ENCODE data around the gene RPL41.
A peak's percentile ranks its signal among the peaks of the same experiment; 100 is the strongest.
"Not testable (repeated sequence)": the region's sequence is repeated elsewhere in the genome, so short reads cannot be mapped to it uniquely, and the experiment has no call there.

Gene RPL41

DNA sequence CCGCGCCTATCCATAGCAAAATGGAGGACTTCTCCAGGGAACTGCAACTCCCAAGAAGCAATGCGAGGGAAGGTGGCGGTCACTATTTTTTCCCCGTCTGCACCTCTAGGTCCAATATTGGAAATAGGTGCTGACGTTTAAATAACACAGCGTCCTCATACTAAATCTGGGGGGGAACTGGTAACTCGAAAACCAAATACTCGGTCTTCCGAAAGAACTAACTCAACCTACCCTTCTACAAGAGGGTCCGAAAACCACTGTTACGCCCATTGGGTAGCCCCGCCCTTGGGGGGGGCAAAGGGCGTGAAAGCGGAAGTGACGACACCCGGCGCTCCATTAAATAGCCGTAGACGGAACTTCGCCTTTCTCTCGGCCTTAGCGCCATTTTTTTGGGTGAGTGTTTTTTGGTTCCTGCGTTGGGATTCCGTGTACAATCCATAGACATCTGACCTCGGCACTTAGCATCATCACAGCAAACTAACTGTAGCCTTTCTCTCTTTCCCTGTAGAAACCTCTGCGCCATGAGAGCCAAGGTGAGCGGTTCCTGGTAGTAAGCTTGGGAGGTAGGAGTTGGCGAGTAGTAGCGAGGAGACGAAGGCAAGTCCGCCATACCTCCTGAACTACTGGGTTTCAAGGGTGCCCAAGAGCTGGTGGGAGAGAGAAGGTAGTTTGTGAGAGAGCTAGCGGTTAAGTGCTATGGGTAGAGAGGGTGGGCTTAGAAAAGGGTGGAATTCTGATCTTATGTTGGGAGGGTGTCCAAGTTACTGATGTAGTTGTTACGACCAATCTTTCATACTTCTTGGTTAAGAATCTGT is at the start of gene RPL41:
TSS of gene RPL41 (plus strand) at position 367 of the 815 bp plus-strand sequence.
- DNase-seq: peak; percentile 92

DNA sequence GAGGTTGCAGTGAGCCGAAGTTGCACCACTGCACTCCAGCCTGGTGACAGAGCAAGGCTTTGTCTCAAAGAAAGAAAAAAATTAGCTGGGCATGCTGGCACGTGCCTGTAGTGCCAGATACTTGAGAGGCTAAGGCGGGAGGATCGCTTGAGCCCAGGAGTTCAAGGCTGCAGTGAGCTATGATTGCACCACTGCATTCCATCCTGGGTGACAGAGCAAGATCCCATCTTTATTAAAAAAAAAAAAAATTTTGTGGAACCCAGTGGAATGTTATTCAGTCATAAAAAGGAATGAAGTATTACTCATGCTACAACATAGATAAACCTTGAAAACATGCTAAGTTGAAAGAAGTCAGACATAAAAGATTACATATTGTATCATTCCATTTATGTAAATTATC is 44.8 kb upstream of the RPL41 start:
- no peak for DNase-seq

DNA sequence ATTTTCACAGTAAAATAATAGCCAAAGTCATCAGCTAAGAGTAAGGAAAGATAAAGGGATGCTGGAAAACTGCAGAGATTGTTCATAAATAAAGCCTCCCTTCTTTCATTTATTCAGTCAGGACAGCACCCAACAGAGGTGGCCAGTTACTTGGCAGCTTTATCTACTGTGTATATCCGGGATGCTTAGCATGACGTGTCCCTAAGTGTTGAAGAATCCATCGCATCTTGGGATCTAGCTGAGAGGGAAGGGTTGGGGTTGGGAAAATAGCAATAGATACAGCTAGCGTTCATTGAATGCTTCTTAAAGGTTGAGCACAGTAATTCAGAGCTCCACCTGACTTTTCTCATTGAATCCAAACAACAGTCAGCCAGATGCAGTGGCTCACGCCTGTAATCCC is 42.0 kb upstream of the RPL41 start:
- no peak for DNase-seq

DNA sequence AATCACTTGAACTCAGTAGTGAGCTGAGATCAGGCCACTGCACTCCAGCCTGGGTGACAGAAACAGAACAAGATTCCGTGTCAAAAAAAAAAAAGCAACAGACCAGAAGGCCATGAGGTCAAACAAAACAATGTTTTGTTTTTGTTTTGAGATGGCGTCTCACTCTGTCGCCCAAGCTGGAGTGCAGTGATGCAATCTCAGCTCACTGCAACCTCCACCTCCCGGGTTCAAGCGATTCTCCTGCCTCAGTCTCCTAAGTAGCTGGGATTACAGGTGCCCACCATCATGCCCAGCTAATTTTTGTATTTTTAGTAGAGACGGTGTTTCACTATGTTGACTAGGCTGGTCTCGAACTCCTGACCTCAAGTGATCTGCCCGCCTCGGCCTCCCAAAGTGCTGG is 38.5 kb upstream of the RPL41 start:
- not testable (repeated sequence) for DNase-seq

DNA sequence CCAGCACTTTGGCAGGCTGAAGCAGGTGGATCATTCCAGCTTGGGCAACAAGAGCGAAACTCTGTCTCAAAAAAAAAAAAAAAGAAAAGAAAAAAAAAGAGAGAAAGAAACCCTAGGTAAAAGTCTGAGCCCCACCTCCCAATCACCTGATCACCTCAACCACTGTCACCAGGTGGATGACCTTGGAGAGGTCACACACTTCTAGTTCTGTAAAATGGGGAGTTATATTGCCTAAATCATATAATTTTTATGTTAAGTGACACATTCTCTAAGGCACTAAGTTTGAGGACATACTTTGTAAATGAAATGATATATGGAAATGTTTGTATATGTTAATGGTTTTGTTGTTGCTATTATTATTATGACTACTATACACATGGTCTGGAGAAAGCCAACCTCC is 38.0 kb upstream of the RPL41 start:
- no peak for DNase-seq

DNA sequence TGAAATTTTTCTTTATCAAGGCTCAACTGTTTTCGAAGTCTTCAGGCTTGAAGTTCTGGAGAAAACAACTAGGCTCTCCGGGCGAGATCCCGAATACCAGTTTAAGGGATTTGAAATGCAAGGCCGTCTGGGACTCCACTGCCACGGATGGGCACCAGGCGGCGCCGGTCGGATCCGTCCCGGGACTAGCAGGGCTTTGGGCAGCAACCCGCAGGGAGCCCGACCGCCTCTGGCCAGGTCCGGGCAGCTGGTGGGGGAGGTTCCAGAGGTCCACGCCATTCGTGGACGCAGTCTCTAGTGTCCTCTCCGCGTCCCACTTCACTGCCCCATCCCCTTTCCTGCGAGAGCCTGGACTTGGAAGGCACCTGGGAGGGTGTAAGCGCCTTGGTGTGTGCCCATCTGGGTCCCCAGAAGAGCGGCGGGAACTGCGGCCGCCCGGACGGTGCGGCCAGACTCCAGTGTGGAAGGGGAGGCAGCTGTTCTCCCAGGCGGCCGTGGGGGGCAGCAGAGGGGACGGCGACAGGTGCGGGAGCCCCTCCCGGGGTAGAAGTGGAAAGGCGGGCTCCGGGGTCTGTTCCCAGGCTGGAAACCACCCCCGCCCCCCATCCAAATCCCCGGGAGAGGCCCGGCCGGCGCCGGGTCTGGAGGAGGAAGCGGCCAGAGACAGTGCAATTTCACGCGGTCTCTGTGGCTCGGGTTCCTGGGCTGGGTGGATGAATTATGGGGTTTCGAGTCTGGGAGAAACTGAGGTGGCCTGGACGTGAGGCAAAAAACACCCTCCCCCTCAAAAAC is 37.3 kb upstream of the RPL41 start:
- DNase-seq: peak; percentile 31

DNA sequence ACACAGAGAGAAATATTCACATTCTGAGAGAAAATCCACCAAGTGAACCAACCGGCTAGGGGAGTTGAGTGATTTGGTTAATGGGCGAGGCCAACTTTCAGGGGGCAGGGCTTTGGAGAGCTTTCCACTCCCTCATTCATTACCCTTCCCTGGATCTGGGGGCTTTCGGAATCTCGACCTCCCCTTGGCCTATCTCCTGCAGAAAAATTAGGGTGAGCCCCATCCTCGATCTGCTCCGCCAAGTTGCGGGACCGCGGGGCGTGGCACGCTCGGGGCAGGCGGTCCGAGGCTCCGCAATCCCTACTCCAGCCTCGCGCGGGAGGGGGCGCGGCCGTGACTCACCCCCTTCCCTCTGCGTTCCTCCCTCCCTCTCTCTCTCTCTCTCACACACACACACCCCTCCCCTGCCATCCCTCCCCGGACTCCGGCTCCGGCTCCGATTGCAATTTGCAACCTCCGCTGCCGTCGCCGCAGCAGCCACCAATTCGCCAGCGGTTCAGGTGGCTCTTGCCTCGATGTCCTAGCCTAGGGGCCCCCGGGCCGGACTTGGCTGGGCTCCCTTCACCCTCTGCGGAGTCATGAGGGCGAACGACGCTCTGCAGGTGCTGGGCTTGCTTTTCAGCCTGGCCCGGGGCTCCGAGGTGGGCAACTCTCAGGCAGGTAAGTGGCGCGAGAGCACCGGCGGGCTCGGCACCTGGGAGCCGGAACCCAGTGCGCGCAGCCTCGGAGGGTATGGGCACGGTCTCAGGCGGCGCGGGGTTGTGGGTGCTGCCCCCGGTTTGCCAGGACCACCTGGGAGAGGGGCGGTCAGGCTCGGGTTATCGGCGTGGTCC is 36.5 kb upstream of the RPL41 start, which contains the start of gene ERBB3:
TSS of gene ERBB3 (plus strand) at position 443 of the 833 bp plus-strand sequence. CDS start at position 579, 136 bp downstream.
- peak; percentile 60 for DNase-seq

DNA sequence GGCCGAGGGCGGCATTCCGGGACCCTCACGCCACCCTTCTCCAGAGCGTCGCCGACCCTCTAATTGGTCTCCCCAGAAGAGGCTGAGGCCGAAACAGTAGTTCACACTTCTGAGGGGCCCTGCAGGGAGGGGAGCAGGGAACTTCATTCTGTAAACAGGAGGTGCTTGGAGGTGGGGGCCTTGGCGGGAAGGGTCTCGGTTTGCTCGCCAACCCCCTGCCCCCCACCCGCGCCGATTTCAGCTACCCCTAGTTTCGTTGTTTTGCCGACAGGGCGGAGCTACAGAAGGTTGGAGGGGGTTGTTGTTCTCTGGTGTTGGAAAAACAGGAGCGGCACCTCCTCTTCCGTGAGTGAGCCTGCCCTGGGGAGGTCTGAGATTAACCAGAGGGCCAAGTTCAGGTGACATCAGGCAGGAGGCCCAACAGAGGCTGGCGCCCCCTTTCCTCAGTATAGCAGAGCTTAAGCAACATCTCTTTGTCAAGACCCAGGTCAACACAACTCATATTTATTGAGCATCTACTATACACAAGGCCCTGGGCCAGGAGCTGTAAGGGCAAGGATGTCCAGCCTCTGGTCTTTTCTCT is 35.8 kb upstream of the RPL41 start:
- DNase-seq: no peak

DNA sequence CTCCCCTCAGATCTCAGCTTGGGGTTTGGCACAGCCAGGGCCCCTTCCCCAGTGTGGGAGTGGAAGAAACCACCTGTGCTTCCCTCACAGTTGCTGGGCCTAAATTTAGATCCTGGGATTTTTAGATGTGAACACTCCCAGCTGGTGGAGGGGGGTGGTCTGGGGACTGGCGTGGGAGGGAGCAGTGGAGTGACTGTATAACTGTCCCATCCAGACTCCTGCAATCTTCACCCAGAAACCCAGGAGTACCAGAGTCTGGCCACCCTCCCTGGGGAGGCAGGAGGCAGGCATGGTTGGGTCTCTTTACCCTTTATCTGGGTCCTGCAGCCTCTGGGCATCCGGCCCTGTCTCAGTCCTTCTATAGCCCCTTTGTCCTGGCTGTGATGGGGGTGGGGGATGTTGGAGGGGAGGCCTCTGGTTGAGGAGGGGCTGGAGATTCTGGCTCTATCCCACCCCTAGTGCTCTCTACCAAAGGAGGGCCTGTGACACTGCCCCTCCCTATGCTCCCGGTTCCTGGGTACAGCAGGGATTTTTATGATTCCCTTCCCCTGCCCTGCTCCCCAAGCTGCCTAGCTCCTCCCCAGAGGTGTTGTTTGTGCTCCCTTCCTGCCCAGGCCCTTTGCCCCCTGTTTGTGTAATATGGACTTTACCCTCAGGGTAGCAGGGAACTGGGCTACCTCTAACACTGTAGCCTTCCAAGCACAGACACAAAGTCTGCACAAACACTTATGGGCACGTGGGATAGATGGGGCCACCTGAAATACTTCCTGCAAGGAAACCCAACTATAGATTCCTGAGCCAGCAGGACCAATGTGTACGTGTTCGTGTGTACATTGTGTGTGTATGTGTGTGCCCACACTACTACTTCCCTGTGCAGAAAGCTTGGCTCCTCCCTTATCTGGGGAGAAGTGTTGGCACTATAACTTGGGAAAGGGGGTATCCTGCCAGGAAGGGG is 34.8 kb upstream of the RPL41 start:
- no peak for DNase-seq

DNA sequence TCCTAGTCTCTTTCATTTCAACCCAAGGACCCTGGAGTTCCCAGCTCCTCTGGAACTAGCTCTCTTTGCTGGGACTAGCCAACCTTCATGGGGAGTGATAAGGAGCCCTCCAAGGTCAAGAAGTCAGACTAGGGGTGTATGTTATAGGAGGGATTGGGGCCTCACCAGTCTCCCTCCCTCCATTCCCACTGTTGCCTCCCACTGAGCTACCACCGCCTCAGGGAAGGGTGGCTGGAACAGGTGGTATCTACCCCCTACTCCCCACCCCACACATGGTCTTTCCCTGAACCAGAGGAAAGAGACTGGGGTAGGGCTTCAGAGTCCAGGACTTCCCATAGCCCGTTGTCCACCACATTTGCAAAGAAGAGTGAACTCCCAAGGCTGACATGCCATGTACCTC is 34.1 kb upstream of the RPL41 start:
- DNase-seq: no peak

DNA sequence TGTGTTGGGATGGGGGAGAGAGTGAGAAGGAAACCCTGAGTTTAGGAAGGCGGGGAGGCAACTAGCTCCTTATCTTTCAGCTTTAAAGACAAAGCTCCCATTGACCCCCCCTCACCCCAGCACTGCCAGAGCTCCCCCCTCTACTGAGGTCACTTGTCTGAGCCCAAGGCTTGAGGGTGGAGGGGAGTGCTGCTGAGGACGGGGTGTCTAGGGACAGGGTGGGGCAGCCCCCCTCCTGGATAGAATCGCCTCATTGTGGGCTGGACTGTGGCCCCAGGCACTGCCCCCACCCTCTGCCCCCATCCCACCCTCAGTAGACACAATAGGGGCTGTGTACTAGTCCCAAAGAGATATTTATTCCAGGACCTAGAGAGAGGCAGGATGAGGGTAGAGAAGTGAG is 33.5 kb upstream of the RPL41 start:
- no peak for DNase-seq

DNA sequence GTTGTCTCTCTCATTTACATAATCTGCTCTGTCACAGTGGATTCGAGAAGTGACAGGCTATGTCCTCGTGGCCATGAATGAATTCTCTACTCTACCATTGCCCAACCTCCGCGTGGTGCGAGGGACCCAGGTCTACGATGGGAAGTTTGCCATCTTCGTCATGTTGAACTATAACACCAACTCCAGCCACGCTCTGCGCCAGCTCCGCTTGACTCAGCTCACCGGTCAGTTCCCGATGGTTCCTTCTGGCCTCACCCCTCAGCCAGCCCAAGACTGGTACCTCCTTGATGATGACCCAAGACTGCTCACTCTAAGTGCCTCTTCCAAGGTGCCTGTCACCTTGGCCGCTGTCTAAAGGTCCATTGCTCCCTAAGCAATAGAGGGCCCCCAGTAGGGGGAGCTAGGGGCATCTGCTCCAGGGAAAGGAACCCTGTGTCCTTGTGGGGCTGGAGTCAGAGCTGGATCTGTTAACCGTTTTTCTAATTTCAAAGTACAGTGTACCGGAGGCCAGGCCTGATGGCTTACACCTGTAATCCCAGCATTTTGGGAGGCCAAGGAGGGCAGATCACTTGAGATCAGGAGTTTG is 31.4 kb upstream of the RPL41 start:
- DNase-seq: no peak

DNA sequence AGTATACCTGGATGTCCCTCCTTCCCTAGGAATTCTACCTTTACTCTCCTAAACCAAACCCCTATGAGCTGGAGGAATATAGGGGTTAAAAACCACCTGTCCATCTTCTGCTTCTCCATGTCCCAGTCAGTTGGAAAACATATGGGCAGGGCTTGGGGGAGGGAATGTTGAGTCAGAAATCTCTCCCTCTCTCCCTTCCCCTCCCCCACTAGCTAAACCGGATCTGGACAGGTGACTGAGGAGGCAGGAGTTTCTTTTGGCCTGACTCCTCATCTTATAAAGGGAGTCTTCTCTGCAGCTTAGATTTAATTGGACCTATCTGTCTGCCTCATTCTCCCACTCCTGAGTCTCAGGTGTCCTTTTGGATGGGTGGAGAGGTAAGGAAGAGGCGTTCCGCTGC is 30.3 kb upstream of the RPL41 start:
- DNase-seq: no peak

DNA sequence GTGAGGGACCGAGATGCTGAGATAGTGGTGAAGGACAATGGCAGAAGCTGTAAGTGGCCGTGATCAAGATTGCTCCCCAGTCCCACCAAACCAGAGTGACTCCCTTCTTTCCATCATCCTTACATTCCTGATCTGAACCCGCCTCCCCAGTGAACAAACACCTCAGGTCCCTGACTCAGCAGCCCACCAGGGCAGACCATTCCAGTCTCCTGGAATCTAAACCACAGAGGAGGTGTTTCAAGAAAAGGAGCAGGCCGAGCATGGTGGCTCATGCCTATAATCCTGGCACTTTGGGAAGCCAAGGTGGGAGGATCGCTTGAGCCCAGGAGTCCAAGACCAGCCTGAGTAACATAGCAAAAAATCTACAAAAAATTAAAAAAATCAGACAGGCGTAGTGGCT is 29.8 kb upstream of the RPL41 start:
- no peak for DNase-seq

DNA sequence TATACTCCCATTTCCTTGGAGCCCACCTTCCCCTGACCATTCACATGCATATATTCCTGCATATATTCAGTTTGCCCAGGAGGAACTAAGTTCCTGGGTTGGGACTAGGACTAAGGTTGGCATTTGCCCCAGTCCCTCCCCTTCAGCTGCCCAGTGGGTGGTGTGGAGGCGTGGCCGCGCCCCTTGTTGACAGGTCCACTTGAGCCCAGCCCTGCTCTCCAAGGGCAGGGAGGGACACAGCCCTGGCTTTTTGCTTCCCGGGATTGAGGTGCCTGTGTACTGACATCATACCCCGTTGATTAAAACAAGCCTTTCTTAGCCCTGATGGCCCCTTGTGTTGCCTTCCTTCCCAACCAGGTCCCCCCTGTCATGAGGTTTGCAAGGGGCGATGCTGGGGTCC is 29.2 kb upstream of the RPL41 start:
- no peak for DNase-seq

DNA sequence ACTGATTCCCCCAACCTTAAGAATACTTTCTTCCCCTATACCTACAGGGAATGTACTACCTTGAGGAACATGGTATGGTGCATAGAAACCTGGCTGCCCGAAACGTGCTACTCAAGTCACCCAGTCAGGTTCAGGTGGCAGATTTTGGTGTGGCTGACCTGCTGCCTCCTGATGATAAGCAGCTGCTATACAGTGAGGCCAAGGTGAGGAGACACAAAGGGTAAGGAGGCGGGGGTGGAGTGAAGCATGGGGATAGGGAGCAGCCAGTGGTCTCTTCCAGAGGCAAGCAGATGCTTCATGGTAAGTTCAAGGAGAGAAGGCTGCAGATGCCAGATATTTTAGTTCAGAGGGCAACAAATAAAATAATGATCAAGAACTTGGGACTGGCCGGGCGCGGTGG is 18.7 kb upstream of the RPL41 start:
- no peak for DNase-seq

DNA sequence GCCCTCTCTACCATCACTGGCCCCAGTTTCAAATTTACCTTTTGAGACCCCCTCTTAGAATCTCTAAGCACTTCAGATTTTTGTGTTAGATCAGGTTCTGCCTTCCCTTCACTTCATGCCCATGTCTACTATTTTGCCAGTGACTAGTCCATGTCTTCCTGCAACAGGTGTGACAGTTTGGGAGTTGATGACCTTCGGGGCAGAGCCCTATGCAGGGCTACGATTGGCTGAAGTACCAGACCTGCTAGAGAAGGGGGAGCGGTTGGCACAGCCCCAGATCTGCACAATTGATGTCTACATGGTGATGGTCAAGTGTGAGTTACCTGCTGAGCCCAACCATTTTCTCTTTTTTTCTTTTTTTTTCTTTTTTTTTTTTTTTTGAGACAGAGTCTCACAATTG is 17.8 kb upstream of the RPL41 start:
- DNase-seq: no peak

DNA sequence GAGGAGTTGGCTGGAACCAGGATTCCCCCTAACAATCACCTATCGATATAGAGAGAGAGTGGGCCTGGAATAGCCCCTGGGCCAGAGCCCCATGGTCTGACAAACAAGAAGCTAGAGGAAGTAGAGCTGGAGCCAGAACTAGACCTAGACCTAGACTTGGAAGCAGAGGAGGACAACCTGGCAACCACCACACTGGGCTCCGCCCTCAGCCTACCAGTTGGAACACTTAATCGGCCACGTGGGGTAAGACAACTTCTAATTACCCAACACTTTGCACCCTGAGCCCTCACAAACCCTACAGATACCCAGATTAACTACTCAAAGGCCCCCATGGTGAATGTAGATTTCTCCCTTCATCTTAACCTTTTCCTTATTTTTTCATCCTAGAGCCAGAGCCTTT is 16.6 kb upstream of the RPL41 start:
- DNase-seq: no peak

DNA sequence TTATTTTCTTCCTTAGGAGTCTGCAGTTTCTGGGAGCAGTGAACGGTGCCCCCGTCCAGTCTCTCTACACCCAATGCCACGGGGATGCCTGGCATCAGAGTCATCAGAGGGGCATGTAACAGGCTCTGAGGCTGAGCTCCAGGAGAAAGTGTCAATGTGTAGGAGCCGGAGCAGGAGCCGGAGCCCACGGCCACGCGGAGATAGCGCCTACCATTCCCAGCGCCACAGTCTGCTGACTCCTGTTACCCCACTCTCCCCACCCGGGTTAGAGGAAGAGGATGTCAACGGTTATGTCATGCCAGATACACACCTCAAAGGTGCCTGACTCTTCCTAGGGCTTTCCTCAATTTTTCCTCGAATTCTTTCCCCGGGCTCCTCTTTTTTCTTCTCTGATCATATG is 15.4 kb upstream of the RPL41 start:
- DNase-seq: no peak

DNA sequence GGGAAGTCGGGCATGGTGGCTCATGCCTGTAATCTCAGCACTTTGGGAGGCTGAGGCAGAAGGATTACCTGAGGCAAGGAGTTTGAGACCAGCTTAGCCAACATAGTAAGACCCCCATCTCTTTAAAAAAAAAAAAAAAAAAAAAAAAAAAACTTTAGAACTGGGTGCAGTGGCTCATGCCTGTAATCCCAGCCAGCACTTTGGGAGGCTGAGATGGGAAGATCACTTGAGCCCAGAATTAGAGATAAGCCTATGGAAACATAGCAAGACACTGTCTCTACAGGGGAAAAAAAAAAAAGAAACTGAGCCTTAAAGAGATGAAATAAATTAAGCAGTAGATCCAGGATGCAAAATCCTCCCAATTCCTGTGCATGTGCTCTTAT is 13.8 kb upstream of the RPL41 start:
- DNase-seq: no peak

DNA sequence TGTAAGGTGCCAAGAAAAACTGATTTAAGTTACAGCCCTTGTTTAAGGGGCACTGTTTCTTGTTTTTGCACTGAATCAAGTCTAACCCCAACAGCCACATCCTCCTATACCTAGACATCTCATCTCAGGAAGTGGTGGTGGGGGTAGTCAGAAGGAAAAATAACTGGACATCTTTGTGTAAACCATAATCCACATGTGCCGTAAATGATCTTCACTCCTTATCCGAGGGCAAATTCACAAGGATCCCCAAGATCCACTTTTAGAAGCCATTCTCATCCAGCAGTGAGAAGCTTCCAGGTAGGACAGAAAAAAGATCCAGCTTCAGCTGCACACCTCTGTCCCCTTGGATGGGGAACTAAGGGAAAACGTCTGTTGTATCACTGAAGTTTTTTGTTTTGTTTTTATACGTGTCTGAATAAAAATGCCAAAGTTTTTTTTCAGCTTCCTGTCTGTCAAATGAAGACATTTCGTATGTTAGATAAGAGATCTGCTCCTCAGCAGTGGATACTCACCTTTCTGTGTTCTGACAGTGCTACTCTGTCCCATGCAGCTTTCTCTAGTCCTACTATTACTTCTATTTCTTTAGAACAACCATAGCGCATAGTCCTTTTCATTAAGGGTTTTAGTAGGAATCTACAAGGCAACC is 13.2 kb upstream of the RPL41 start:
- DNase-seq: no peak
